ENCODE data around the gene COA1. TPM values are rescaled to one million over a fixed set of nuclear protein-coding genes. Genes with fewer than 3 reads are reported as not detected.
A peak's percentile ranks its signal among the peaks of the same experiment; 100 is the strongest.

The COA1 gene
- total RNA-seq, 1 experiment from 2014 or later, result 109 TPM

DNA sequence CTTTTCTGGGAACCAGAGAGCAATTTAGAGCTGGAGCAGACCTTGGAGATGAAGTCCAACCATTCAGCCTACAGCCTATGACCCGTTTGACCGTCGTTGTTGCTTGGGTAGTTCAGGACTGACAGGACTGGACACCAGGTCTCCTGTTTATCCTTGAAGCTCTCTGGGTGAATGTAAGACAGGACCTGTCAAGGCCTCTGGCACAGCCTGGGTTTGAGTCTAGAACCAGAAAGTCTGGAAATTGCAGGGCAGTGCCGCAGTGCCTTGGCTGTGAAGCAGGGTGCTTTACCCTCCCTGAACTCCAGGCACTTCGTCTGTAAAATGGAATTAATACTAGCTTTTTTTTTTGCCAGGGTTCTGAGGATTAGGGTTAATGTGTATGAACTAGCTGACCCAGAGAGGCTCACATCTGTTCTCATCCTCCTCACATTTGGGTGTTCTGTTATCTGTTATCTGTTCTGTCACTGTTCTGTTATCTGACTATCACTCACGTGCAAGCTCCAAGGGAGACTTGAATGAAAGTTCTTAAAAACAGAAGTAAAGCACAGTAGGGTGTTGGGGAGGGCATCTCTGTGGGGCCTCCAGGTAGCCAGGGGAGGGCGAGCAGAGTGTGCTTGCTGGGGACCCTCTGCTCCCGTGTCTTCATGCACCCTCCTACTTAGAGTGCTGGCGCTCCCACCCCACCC lies 39.0 kb upstream of the COA1 start:
- peaks cover 13% of the 10 kb centered on the region for H3K36me3 Mint-ChIP-seq (ENCODE audit: insufficient read depth, unreplicated experiment)
- H3K27ac Mint-ChIP-seq (ENCODE audit: unreplicated experiment), result no peak overlapping the region
- no peak for DNase-seq
- no peak overlapping the region for H3K4me3 Mint-ChIP-seq (ENCODE audit: low read depth, unreplicated experiment)
- TF ChIP-seq, protein P1, sequence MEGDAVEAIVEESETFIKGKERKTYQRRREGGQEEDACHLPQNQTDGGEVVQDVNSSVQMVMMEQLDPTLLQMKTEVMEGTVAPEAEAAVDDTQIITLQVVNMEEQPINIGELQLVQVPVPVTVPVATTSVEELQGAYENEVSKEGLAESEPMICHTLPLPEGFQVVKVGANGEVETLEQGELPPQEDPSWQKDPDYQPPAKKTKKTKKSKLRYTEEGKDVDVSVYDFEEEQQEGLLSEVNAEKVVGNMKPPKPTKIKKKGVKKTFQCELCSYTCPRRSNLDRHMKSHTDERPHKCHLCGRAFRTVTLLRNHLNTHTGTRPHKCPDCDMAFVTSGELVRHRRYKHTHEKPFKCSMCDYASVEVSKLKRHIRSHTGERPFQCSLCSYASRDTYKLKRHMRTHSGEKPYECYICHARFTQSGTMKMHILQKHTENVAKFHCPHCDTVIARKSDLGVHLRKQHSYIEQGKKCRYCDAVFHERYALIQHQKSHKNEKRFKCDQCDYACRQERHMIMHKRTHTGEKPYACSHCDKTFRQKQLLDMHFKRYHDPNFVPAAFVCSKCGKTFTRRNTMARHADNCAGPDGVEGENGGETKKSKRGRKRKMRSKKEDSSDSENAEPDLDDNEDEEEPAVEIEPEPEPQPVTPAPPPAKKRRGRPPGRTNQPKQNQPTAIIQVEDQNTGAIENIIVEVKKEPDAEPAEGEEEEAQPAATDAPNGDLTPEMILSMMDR (IDR thresholded peaks at IDR 0.05; ENCODE audit: unreplicated experiment), result no peak
- intact Hi-C loops (cut with micrococcal nuclease; ENCODE audit: unreplicated experiment), result no loop called here
- no peaks in the 10 kb centered on the region for H3K9me3 Mint-ChIP-seq (ENCODE audit: low read depth, unreplicated experiment)
- CTCF ChIA-PET, result interaction anchor here (0.7 to 1.0 kb wide), 3 partner anchors 10 to 119 kb away, joined by 3 to 4 read pairs (median 4); partner anchors contain the start of gene BLVRA
- H3K4me1 Mint-ChIP-seq (ENCODE audit: low read depth, unreplicated experiment), result peaks cover 31% of the 10 kb centered on the region
- no TSS peak for BruUV-seq (replicated peaks)
- no peaks in the 10 kb centered on the region for H3K27me3 Mint-ChIP-seq (ENCODE audit: unreplicated experiment)

DNA sequence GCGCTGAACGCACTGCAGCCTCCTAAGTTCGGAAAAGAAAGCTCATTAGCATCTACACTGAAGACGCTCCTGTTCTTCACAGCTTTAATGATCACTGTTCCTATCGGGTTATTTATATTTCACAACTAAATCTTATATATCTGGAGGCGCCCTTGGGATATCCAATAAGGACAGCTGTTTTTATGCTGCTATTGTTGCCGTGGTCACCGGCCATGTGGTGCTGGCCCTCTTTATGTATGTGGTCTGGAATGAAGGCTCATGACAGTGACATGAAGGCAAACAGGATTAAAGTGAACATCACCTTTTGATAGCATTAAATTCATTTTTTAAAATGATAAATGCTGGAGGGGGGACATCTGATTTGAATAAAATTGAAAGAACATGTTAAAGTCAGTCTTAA lies 38.0 kb upstream of the COA1 start:
- CTCF ChIA-PET, result no interaction called here
- Mint-ChIP-seq H3K9me3 (ENCODE audit: low read depth, unreplicated experiment) (no peaks in the 10 kb centered on the region), H3K4me1 (ENCODE audit: low read depth, unreplicated experiment) (peaks cover 41% of the 10 kb centered on the region), H3K4me3 (ENCODE audit: low read depth, unreplicated experiment) (no peak overlapping the region), H3K27ac (ENCODE audit: unreplicated experiment) (no peak overlapping the region), H3K36me3 (ENCODE audit: insufficient read depth, unreplicated experiment) (peaks cover 21% of the 10 kb centered on the region), H3K27me3 (ENCODE audit: unreplicated experiment) (no peaks in the 10 kb centered on the region)
- intact Hi-C loops (cut with micrococcal nuclease; ENCODE audit: unreplicated experiment), result no loop called here
- DNase-seq, result no peak
- TF ChIP-seq, protein P1 (IDR thresholded peaks at IDR 0.05; ENCODE audit: unreplicated experiment), result no peak
- BruUV-seq (replicated peaks), result no TSS peak

DNA sequence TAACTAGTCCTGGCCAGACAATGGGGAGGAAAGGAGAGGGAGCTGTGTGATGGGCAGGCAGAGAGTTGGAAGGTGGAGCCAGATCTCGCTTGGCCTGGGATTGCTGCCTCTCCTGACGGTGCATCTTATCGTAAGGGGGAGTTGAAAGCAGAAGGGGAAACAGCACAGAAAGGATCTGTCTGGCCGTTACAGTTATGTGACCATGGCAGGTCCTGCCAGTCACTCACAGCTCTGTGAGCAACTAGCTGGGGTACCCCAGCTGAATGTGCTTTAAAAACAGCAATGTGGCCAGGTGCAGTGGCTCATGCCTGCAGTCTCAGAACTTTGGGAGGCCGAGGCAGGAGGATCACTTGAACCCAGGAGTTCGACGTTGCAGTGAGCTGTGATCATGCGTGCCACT lies 37.2 kb upstream of the COA1 start:
- no TSS peak for BruUV-seq (replicated peaks)
- CTCF ChIA-PET, result interaction anchor here (0.5 kb wide), 1 partner anchor 226 kb away, joined by 3 read pairs; no protein-coding TSS in a partner anchor
- intact Hi-C loops (cut with micrococcal nuclease; ENCODE audit: unreplicated experiment), result no loop called here
- Mint-ChIP-seq H3K4me1 (ENCODE audit: low read depth, unreplicated experiment) (peaks cover 48% of the 10 kb centered on the region), H3K4me3 (ENCODE audit: low read depth, unreplicated experiment) (no peak overlapping the region), H3K27ac (ENCODE audit: unreplicated experiment) (no peak overlapping the region), H3K36me3 (ENCODE audit: insufficient read depth, unreplicated experiment) (peaks cover 21% of the 10 kb centered on the region), H3K27me3 (ENCODE audit: unreplicated experiment) (no peaks in the 10 kb centered on the region), H3K9me3 (ENCODE audit: low read depth, unreplicated experiment) (no peaks in the 10 kb centered on the region)
- TF ChIP-seq, protein P1 (IDR thresholded peaks at IDR 0.05; ENCODE audit: unreplicated experiment), result no peak
- no peak for DNase-seq

DNA sequence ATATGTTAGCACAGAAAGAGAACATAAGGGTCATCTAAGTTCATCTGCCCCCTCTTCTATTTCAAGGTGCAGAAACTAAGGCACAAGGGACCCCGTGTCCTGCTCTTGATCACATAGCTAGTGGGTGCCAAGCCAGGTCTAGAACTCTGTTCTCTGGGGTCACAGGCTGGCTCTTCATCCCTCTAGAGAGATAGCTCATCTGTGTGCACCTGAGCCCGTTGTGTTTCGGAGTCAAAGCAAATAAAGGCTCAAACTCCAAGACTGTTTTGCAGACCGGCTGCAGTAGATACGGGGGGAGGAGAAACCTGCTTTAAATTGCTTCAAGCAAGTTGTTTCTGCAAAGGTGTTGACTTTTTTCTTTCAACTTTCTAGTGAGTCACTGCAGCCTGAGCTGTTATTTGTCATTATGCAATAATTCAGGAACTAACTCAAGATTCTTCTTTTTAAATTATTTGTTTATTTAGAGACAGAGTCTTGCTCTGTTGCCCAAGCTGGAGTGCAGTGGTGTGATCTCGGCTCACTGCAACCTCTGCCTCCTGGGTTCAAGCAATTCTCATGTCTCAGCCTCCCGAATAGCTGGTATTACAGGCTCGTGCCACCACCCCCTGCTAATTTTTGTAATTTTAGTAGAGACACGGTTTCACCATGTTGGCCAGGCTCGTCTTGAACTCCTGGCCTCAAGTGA lies 35.6 kb upstream of the COA1 start:
- H3K4me3 Mint-ChIP-seq (ENCODE audit: low read depth, unreplicated experiment), result peak overlapping the region; percentile 64
- peaks cover 51% of the 10 kb centered on the region for H3K4me1 Mint-ChIP-seq (ENCODE audit: low read depth, unreplicated experiment)
- no TSS peak for BruUV-seq (replicated peaks)
- peaks cover 21% of the 10 kb centered on the region for H3K36me3 Mint-ChIP-seq (ENCODE audit: insufficient read depth, unreplicated experiment)
- peak; percentile 44 for DNase-seq
- H3K9me3 Mint-ChIP-seq (ENCODE audit: low read depth, unreplicated experiment), result no peaks in the 10 kb centered on the region
- TF ChIP-seq, protein P1 (IDR thresholded peaks at IDR 0.05; ENCODE audit: unreplicated experiment), result no peak
- intact Hi-C loops (cut with micrococcal nuclease; ENCODE audit: unreplicated experiment), result loop anchor here (5.0 kb wide), 1 partner anchor 38 kb away; the partner anchor contains the start of gene COA1
- H3K27ac Mint-ChIP-seq (ENCODE audit: unreplicated experiment), result peak overlapping the region; percentile 59
- no peaks in the 10 kb centered on the region for H3K27me3 Mint-ChIP-seq (ENCODE audit: unreplicated experiment)
- CTCF ChIA-PET, result interaction anchor here (0.6 to 1.6 kb wide), 11 partner anchors 10 to 182 kb away, joined by 3 to 7 read pairs (median 4); partner anchors contain the start of genes COA1 and STK17A
